MCF 10A (cell line): Measurements from ENCODE around the gene PRR12. TPM values are rescaled to one million over a fixed set of nuclear protein-coding genes. Genes with fewer than 3 reads are reported as not detected.

Experiments
- BruUV-seq: library from RNA; stranded (reverse); fragments of 400-500 nt; replicated peaks from 2 replicates; lab custom pipeline; 2021; lab: Mats Ljungman, UMichigan
- CTCF ChIA-PET: fragments of 300-600 bp; sonication (Branson Sonifier 250); formaldehyde crosslinking; extraction: SDS; loops from one replicate; lab custom pipeline; 2021; ENCODE audit warnings: antibody characterized with exemption, inconsistent platforms; lab: Yijun Ruan, JAX
- POLR2A ChIA-PET: fragments of 300-600, 350-650 bp; sonication (Branson Sonifier 250); formaldehyde crosslinking; extraction: SDS; loops from one replicate; lab custom pipeline; 2020; ENCODE audit warnings: antibody characterized with exemption, inconsistent platforms; lab: Yijun Ruan, JAX
- DNase-seq: peaks from one replicate; pipeline ENCODE4 v3.0.0-alpha.2; 2018; ENCODE audit not compliant: unreplicated experiment
- H3K27ac Mint-ChIP-seq: one replicate; pipeline ENCODE4 v1.8.0; 2022; ENCODE audit warnings: mild to moderate bottlenecking, low read depth, mixed read lengths; ENCODE audit not compliant: unreplicated experiment
- H3K27me3 Mint-ChIP-seq: one replicate; pipeline ENCODE4 v1.8.0; 2022; ENCODE audit warnings: mixed read lengths; ENCODE audit not compliant: insufficient read depth, unreplicated experiment
- H3K36me3 Mint-ChIP-seq: one replicate; pipeline ENCODE4 v1.8.0; 2022; ENCODE audit warnings: mild to moderate bottlenecking, moderate library complexity, mixed read lengths; ENCODE audit not compliant: insufficient read depth, unreplicated experiment
- H3K4me1 Mint-ChIP-seq: one replicate; pipeline ENCODE4 v1.8.0; 2022; ENCODE audit warnings: mixed read lengths; ENCODE audit not compliant: insufficient read depth, unreplicated experiment
- H3K4me3 Mint-ChIP-seq: one replicate; pipeline ENCODE4 v1.8.0; 2022; ENCODE audit warnings: mild to moderate bottlenecking, moderate library complexity, mixed read lengths; ENCODE audit not compliant: unreplicated experiment
- H3K9me3 Mint-ChIP-seq: one replicate; pipeline ENCODE4 v1.8.0; 2022; ENCODE audit warnings: mixed read lengths; ENCODE audit not compliant: unreplicated experiment
- intact Hi-C: fragments of 100-400 bp; cut with micrococcal nuclease; formaldehyde crosslinking; loops from 2 replicates; pipeline ENCODE4 v1.14.1; 2022
- total RNA-seq: library from RNA; stranded (reverse); gene quantifications from 2 replicates; pipeline ENCODE4 v1.2.3, GENCODE V29; 2022
- TF ChIP-seq, protein P1 (sequence below): fragments of 200-600 bp; IDR thresholded peaks from one replicate; pipeline ENCODE4 v1.8.0; 2022; ENCODE audit warnings: antibody characterized with exemption, mild to moderate bottlenecking; ENCODE audit not compliant: unreplicated experiment

The PRR12 gene
- total RNA-seq, 1 experiment from 2014 or later = 19.0 TPM

- Mint-ChIP-seq H3K9me3 (no peaks in the 10 kb centered on the region), H3K27me3 (no peaks in the 10 kb centered on the region), H3K27ac (no peak overlapping the region), H3K4me3 (no peak overlapping the region), H3K4me1 (peaks cover 12% of the 10 kb centered on the region), H3K36me3 (peaks cover 52% of the 10 kb centered on the region)
- POLR2A ChIA-PET = no interaction called here
- TF ChIP-seq, protein P1, sequence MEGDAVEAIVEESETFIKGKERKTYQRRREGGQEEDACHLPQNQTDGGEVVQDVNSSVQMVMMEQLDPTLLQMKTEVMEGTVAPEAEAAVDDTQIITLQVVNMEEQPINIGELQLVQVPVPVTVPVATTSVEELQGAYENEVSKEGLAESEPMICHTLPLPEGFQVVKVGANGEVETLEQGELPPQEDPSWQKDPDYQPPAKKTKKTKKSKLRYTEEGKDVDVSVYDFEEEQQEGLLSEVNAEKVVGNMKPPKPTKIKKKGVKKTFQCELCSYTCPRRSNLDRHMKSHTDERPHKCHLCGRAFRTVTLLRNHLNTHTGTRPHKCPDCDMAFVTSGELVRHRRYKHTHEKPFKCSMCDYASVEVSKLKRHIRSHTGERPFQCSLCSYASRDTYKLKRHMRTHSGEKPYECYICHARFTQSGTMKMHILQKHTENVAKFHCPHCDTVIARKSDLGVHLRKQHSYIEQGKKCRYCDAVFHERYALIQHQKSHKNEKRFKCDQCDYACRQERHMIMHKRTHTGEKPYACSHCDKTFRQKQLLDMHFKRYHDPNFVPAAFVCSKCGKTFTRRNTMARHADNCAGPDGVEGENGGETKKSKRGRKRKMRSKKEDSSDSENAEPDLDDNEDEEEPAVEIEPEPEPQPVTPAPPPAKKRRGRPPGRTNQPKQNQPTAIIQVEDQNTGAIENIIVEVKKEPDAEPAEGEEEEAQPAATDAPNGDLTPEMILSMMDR = no peak
- CTCF ChIA-PET = interaction anchor here (0.7 to 7.3 kb wide), 5 partner anchors 10 to 54 kb away, joined by 4 to 89 read pairs (median 9); no protein-coding TSS in a partner anchor
- BruUV-seq = no TSS peak
- intact Hi-C loops = no loop called here
- DNase-seq = no peak
These were observed 33.2 kb upstream of the PRR12 start for GRCh38 chr19:49557641-49558325.

DNA sequence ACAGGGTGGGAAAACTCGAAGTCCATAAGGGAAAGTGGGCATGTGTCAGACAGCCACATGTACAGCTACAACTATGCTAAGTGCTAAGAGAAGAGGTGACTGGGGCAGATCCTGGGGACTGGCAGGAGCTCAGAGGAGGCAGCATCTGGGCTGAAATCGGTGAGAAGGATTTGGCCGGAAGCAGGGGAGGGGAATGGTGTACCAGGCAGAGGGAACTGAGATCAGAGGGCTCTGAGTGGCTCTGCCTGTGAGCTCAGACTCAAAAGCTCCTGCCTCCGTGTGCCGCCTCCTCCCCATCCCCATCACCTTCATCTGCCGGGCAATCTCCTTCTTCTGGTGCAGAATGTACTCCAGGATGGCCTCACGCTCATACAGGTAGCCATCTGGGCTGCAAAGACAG, 32.4 kb upstream of the PRR12 start:
- H3K27me3 Mint-ChIP-seq = no peaks in the 10 kb centered on the region
- no peak for DNase-seq
- H3K9me3 Mint-ChIP-seq = no peaks in the 10 kb centered on the region
- no peak overlapping the region for H3K27ac Mint-ChIP-seq
- ChIA-PET CTCF (interaction anchor here (0.7 to 7.3 kb wide), 6 partner anchors 11 to 55 kb away, joined by 4 to 89 read pairs (median 7); no protein-coding TSS in a partner anchor), POLR2A (no interaction called here)
- TF ChIP-seq, protein P1 = no peak
- no TSS peak for BruUV-seq
- peaks cover 57% of the 10 kb centered on the region for H3K36me3 Mint-ChIP-seq
- intact Hi-C loops = no loop called here
- peaks cover 10% of the 10 kb centered on the region for H3K4me1 Mint-ChIP-seq
- H3K4me3 Mint-ChIP-seq = no peak overlapping the region

GRCh38 chr19:49559443-49559842, 31.5 kb upstream of the PRR12 start:
- DNase-seq = no peak
- intact Hi-C loops = no loop called here
- Mint-ChIP-seq H3K27ac (no peak overlapping the region), H3K4me3 (no peak overlapping the region), H3K4me1 (peaks cover 5% of the 10 kb centered on the region), H3K36me3 (peaks cover 57% of the 10 kb centered on the region), H3K27me3 (no peaks in the 10 kb centered on the region), H3K9me3 (no peaks in the 10 kb centered on the region)
- BruUV-seq = no TSS peak
- CTCF ChIA-PET = interaction anchor here (6.0 to 7.3 kb wide), 2 partner anchors 12 kb away, joined by 29 to 89 read pairs; no protein-coding TSS in a partner anchor
- TF ChIP-seq, protein P1 = no peak
- POLR2A ChIA-PET = no interaction called here

DNA sequence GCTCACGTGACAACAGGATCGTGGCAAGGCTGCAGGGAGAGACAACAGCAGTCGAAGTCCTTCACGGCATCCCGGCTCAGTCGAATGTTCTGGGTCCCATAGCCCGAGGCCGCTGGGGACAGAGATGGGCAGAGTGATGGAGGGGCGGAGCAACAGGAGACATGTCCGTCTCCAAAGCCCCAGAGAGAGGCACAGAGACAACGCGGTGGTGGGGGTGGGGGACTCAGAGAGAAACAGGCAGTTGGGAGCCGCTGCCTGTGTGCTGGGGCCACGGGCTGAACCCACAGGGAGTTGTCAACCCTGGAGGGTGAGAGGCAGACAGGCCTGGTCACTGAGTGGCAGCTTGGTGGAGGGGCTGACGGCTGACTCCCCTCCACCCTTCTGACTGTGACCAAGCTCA, 31.1 kb upstream of the PRR12 start:
- H3K36me3 Mint-ChIP-seq = peaks cover 57% of the 10 kb centered on the region
- peaks cover under 1% of the 10 kb centered on the region for H3K4me1 Mint-ChIP-seq
- POLR2A ChIA-PET = no interaction called here

More for the DNA sequence above, 31.1 kb upstream of the PRR12 start:
- Mint-ChIP-seq H3K27me3 (no peaks in the 10 kb centered on the region), H3K27ac (no peak overlapping the region), H3K4me3 (no peak overlapping the region), H3K9me3 (no peaks in the 10 kb centered on the region)
- no peak for DNase-seq
- intact Hi-C loops = no loop called here
- CTCF ChIA-PET = interaction anchor here (0.6 to 7.3 kb wide), 4 partner anchors 11 to 43 kb away, joined by 3 to 89 read pairs (median 16); no protein-coding TSS in a partner anchor
- TF ChIP-seq, protein P1 = no peak
- BruUV-seq = no TSS peak
